Left ventricle myocardium inferior (tissue), 1 donor: Measurements from ENCODE around the gene ERH. TPM values are rescaled to one million over a fixed set of nuclear protein-coding genes. Genes with fewer than 3 reads are reported as not detected.
A peak's percentile ranks its signal among the peaks of the same experiment; 100 is the strongest.

ENCODE experiments used
- DNase-seq: peaks from one replicate; pipeline ENCODE4 v3.0.0-alpha.2; 2020
- H3K27ac ChIP-seq: fragments of 200-600 bp; replicated peaks from 2 replicates; pipeline ENCODE4 v1.8.0; 2021
- H3K27me3 ChIP-seq: fragments of 200-600 bp; 2 replicates; pipeline ENCODE4 v1.8.0; 2021; ENCODE audit warnings: low read depth
- H3K36me3 ChIP-seq: fragments of 200-600 bp; 2 replicates; pipeline ENCODE4 v1.8.0; 2021
- H3K4me1 ChIP-seq: fragments of 200-600 bp; 2 replicates; pipeline ENCODE4 v1.8.0; 2021
- H3K4me3 ChIP-seq: fragments of 200-600 bp; 2 replicates; pipeline ENCODE4 v1.8.0; 2021; ENCODE audit warnings: mild to moderate bottlenecking, moderate library complexity
- H3K9me3 ChIP-seq: fragments of 200-600 bp; replicated peaks from 2 replicates; pipeline ENCODE4 v1.8.0; 2021
- intact Hi-C: fragments of 100-400 bp; cut with micrococcal nuclease; formaldehyde crosslinking; loops from one replicate; pipeline ENCODE4 v1.11.0; 2022
- total RNA-seq: library from RNA; stranded (reverse); fragmentation: NEBNext Ultra II Directional; extraction: Animal tissue kit (Norgen Biotek cat#: 25700); gene quantifications from one replicate; pipeline ENCODE4 v1.2.1, GENCODE V29; 2021
- TF ChIP-seq, protein P1 (sequence below): fragments of 200-600 bp; IDR thresholded peaks from 2 replicates; pipeline ENCODE4 v1.8.0; 2021; ENCODE audit warnings: antibody characterized with exemption, mild to moderate bottlenecking, borderline replicate concordance
- donor health status: DM: no; HTN: yes; CAD: no; lungs with severe emphysema.

Gene ERH
- total RNA-seq, 1 donor from 2014 or later: 105 TPM

DNA sequence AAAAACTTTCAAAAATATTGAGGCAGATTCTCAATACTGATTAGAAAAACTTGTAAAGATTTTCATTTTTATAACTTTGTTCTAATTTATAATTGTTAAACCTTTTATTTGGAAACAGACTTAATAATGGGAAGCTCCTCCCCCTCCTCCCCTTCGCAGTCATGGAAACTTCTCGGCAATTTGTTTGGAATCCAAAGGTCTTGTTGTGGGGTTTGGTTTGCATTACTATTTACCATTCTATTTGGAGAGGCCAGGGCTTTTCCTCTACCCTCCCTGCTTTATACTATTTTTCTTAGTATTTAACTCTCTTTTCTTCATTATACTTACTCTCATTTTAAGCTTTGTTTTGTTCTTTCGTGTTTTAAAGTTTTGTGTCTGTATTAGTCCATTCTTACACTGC, 6.4 kb upstream of the ERH start:
- Histone ChIP-seq H3K4me3 (no peak overlapping the region), H3K36me3 (peaks cover 7% of the 10 kb centered on the region), H3K27ac (no peak overlapping the region), H3K4me1 (peaks cover 37% of the 10 kb centered on the region), H3K9me3 (no peaks in the 10 kb centered on the region), H3K27me3 (no peaks in the 10 kb centered on the region)
- TF ChIP-seq, protein P1, sequence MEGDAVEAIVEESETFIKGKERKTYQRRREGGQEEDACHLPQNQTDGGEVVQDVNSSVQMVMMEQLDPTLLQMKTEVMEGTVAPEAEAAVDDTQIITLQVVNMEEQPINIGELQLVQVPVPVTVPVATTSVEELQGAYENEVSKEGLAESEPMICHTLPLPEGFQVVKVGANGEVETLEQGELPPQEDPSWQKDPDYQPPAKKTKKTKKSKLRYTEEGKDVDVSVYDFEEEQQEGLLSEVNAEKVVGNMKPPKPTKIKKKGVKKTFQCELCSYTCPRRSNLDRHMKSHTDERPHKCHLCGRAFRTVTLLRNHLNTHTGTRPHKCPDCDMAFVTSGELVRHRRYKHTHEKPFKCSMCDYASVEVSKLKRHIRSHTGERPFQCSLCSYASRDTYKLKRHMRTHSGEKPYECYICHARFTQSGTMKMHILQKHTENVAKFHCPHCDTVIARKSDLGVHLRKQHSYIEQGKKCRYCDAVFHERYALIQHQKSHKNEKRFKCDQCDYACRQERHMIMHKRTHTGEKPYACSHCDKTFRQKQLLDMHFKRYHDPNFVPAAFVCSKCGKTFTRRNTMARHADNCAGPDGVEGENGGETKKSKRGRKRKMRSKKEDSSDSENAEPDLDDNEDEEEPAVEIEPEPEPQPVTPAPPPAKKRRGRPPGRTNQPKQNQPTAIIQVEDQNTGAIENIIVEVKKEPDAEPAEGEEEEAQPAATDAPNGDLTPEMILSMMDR: no peak
- no peak for DNase-seq
- intact Hi-C loops: no loop called here

DNA sequence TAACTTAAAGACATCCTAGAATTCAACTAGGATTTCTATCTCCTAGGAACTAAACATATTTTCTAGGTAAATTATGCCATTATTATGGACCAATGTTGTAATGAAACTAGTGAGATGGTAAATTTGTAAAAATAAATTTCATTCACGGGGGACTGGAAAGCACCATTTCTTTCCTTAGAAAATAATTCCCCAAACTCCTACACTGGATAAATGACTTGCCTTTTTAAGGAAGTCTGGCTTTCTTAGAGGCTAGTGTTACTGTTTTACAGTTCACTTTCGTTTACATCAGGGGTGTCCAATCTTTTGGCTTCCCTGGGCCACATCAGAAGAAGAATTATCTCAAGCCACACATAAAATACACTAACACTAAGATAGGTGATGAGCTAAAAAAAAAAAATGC, 3.7 kb upstream of the ERH start:
- Histone ChIP-seq H3K4me3 (no peak overlapping the region), H3K27ac (no peak overlapping the region), H3K36me3 (peaks cover 7% of the 10 kb centered on the region), H3K9me3 (no peaks in the 10 kb centered on the region), H3K4me1 (peaks cover 61% of the 10 kb centered on the region), H3K27me3 (no peaks in the 10 kb centered on the region)
- no peak for DNase-seq
- TF ChIP-seq, protein P1: no peak
- intact Hi-C loops: no loop called here

DNA sequence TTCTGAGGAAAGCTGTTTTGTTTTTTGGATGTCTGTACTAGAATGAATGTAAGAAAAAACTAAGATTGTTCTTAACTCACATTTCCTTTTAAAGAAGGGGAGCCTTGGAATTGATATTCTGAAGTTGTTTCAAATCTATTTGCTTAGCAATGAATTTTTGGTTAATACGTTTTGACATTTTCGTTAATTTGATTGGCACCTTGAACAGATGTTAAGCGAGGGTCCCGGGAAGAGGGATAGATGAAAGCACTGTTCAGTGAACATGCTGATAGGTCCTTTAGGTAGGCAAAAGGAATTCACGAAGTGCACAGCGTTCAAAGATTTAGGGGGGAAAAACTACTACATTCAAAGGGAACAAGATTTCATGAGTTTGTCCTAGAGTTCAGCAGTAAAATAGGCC, 2.1 kb upstream of the ERH start:
- Histone ChIP-seq H3K4me3 (peak overlapping the region; percentile 92), H3K36me3 (peaks cover 17% of the 10 kb centered on the region), H3K4me1 (peaks cover 76% of the 10 kb centered on the region), H3K27ac (no peak overlapping the region), H3K27me3 (no peaks in the 10 kb centered on the region), H3K9me3 (no peaks in the 10 kb centered on the region)
- intact Hi-C loops: no loop called here
- TF ChIP-seq, protein P1: no peak
- no peak for DNase-seq

DNA sequence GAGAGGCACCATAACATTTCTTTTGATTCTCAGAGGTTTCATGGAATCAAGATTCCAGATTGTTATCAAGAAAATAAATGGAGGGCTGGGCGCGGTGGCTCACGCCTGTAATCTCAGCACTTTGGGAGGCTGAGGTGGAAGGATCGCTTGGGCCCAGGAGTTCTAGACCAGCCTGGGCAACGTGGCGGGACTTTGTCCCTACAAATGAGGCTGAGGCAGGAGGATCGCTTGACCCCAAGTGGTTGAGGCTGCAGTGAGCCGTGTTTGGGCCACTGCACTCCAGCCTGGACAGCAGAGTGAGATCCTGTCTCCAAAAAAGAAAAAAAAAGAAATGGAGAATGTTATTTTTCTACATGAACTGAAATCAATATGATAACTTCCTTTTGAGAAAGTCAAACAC, 1.7 kb upstream of the ERH start:
- Histone ChIP-seq H3K27ac (no peak overlapping the region), H3K4me1 (peaks cover 80% of the 10 kb centered on the region), H3K36me3 (peaks cover 17% of the 10 kb centered on the region), H3K4me3 (peak overlapping the region; percentile 92), H3K9me3 (no peaks in the 10 kb centered on the region), H3K27me3 (no peaks in the 10 kb centered on the region)
- intact Hi-C loops: no loop called here
- TF ChIP-seq, protein P1: no peak
- no peak for DNase-seq

GRCh38 chr14:69398818-69399210, 715 bp upstream of the ERH start:
- Histone ChIP-seq H3K36me3 (peaks cover 25% of the 10 kb centered on the region), H3K27me3 (no peaks in the 10 kb centered on the region), H3K4me3 (peak overlapping the region; percentile 92), H3K4me1 (peaks cover 83% of the 10 kb centered on the region), H3K9me3 (no peaks in the 10 kb centered on the region), H3K27ac (peak overlapping the region; percentile 95)
- intact Hi-C loops: no loop called here
- TF ChIP-seq, protein P1: no peak
- DNase-seq: no peak

GRCh38 chr14:69395929-69396328, 2.2 kb downstream of the ERH start:
- intact Hi-C loops: no loop called here

More at GRCh38 chr14:69395929-69396328, 2.2 kb downstream of the ERH start:
- Histone ChIP-seq H3K27me3 (no peaks in the 10 kb centered on the region), H3K9me3 (no peaks in the 10 kb centered on the region), H3K36me3 (peaks cover 50% of the 10 kb centered on the region), H3K4me3 (no peak overlapping the region), H3K4me1 (peaks cover 82% of the 10 kb centered on the region), H3K27ac (no peak overlapping the region)
- no peak for DNase-seq
- TF ChIP-seq, protein P1: no peak
